Measurements from ENCODE around the gene POU2AF1.

Gene POU2AF1

GRCh38 chr11:111370902-111371578 is 8.0 kb downstream of the POU2AF1 start:
- Histone ChIP-seq H3K4me1 (ENCODE audit: control insufficient read depth, insufficient read depth, low read length) (no peaks in the 10 kb centered on the region), H3K9me3 (ENCODE audit: control insufficient read depth, low read length) (no peaks in the 10 kb centered on the region)

GRCh38 chr11:111370270-111370901 is 8.7 kb downstream of the POU2AF1 start:
- H3K4me1 ChIP-seq (ENCODE audit: control insufficient read depth, insufficient read depth, low read length) = no peaks in the 10 kb centered on the region
- WGBS, 2 experiments = 92 to 94% methylated on average over 3 of the region's 3 CpGs
- H3K36me3 ChIP-seq (ENCODE audit: control insufficient read depth, insufficient read depth, low read length) = no peaks in the 10 kb centered on the region
- H3K27me3 ChIP-seq (ENCODE audit: control insufficient read depth, insufficient read depth, low read length, poor library complexity, severe bottlenecking) = no peaks in the 10 kb centered on the region
- no peaks in the 10 kb centered on the region for H3K9me3 ChIP-seq (ENCODE audit: control insufficient read depth, low read length)
- no peak overlapping the region for H3K4me3 ChIP-seq (ENCODE audit: insufficient read depth, low read depth, low read length)
- no peak overlapping the region for H3K27ac ChIP-seq (ENCODE audit: insufficient read depth, low read depth, low read length, poor library complexity, severe bottlenecking)

More at GRCh38 chr11:111370902-111371578, 8.0 kb downstream of the POU2AF1 start:
- H3K4me3 ChIP-seq (ENCODE audit: insufficient read depth, low read depth, low read length) = no peak overlapping the region
- WGBS, 2 experiments = 80 to 82% methylated on average over 7 of the region's 7 CpGs
- no peaks in the 10 kb centered on the region for H3K36me3 ChIP-seq (ENCODE audit: control insufficient read depth, insufficient read depth, low read length)
- no peaks in the 10 kb centered on the region for H3K27me3 ChIP-seq (ENCODE audit: control insufficient read depth, insufficient read depth, low read length, poor library complexity, severe bottlenecking)
- H3K27ac ChIP-seq (ENCODE audit: insufficient read depth, low read depth, low read length, poor library complexity, severe bottlenecking) = no peak overlapping the region

- H3K36me3 ChIP-seq (ENCODE audit: control insufficient read depth, insufficient read depth, low read length) = no peaks in the 10 kb centered on the region
- no peak overlapping the region for H3K27ac ChIP-seq (ENCODE audit: insufficient read depth, low read depth, low read length, poor library complexity, severe bottlenecking)
- no peak overlapping the region for H3K4me3 ChIP-seq (ENCODE audit: insufficient read depth, low read depth, low read length)
- no peaks in the 10 kb centered on the region for H3K4me1 ChIP-seq (ENCODE audit: control insufficient read depth, insufficient read depth, low read length)
- no peaks in the 10 kb centered on the region for H3K9me3 ChIP-seq (ENCODE audit: control insufficient read depth, low read length)
- WGBS, 2 experiments = 93 to 98% methylated on average over 2 of the region's 2 CpGs
- no peaks in the 10 kb centered on the region for H3K27me3 ChIP-seq (ENCODE audit: control insufficient read depth, insufficient read depth, low read length, poor library complexity, severe bottlenecking)
These were observed 10.9 kb downstream of the POU2AF1 start for GRCh38 chr11:111368285-111368560.

GRCh38 chr11:111367411-111368284 is 11.4 kb downstream of the POU2AF1 start:
- Histone ChIP-seq H3K4me1 (ENCODE audit: control insufficient read depth, insufficient read depth, low read length) (no peaks in the 10 kb centered on the region), H3K36me3 (ENCODE audit: control insufficient read depth, insufficient read depth, low read length) (no peaks in the 10 kb centered on the region), H3K4me3 (ENCODE audit: insufficient read depth, low read depth, low read length) (no peak overlapping the region), H3K9me3 (ENCODE audit: control insufficient read depth, low read length) (no peaks in the 10 kb centered on the region), H3K27me3 (ENCODE audit: control insufficient read depth, insufficient read depth, low read length, poor library complexity, severe bottlenecking) (no peaks in the 10 kb centered on the region), H3K27ac (ENCODE audit: insufficient read depth, low read depth, low read length, poor library complexity, severe bottlenecking) (no peak overlapping the region)
- WGBS, 2 experiments = 92 to 94% methylated on average over 12 of the region's 12 CpGs

- no peak overlapping the region for H3K27ac ChIP-seq (ENCODE audit: insufficient read depth, low read depth, low read length, poor library complexity, severe bottlenecking)
- no peaks in the 10 kb centered on the region for H3K9me3 ChIP-seq (ENCODE audit: control insufficient read depth, low read length)
- WGBS, 2 experiments = 90 to 91% methylated on average over 8 of the region's 8 CpGs
These were observed 12.3 kb downstream of the POU2AF1 start for GRCh38 chr11:111366560-111367410.

GRCh38 chr11:111365722-111366559 is 13.1 kb downstream of the POU2AF1 start:
- H3K27ac ChIP-seq (ENCODE audit: insufficient read depth, low read depth, low read length, poor library complexity, severe bottlenecking) = no peak overlapping the region
- H3K36me3 ChIP-seq (ENCODE audit: control insufficient read depth, insufficient read depth, low read length) = no peaks in the 10 kb centered on the region
- H3K4me3 ChIP-seq (ENCODE audit: insufficient read depth, low read depth, low read length) = no peak overlapping the region
- WGBS, 2 experiments = 94 to 98% methylated on average over 3 to 8 of the region's 8 CpGs
- H3K9me3 ChIP-seq (ENCODE audit: control insufficient read depth, low read length) = no peaks in the 10 kb centered on the region
- no peaks in the 10 kb centered on the region for H3K4me1 ChIP-seq (ENCODE audit: control insufficient read depth, insufficient read depth, low read length)
- H3K27me3 ChIP-seq (ENCODE audit: control insufficient read depth, insufficient read depth, low read length, poor library complexity, severe bottlenecking) = no peaks in the 10 kb centered on the region

More at GRCh38 chr11:111366560-111367410, 12.3 kb downstream of the POU2AF1 start:
- H3K4me3 ChIP-seq (ENCODE audit: insufficient read depth, low read depth, low read length) = no peak overlapping the region
- H3K36me3 ChIP-seq (ENCODE audit: control insufficient read depth, insufficient read depth, low read length) = no peaks in the 10 kb centered on the region
- no peaks in the 10 kb centered on the region for H3K27me3 ChIP-seq (ENCODE audit: control insufficient read depth, insufficient read depth, low read length, poor library complexity, severe bottlenecking)
- H3K4me1 ChIP-seq (ENCODE audit: control insufficient read depth, insufficient read depth, low read length) = no peaks in the 10 kb centered on the region

- no peaks in the 10 kb centered on the region for H3K9me3 ChIP-seq (ENCODE audit: control insufficient read depth, low read length)
- no peak overlapping the region for H3K27ac ChIP-seq (ENCODE audit: insufficient read depth, low read depth, low read length, poor library complexity, severe bottlenecking)
- no peak overlapping the region for H3K4me3 ChIP-seq (ENCODE audit: insufficient read depth, low read depth, low read length)
- H3K4me1 ChIP-seq (ENCODE audit: control insufficient read depth, insufficient read depth, low read length) = no peaks in the 10 kb centered on the region
- 91 to 95% methylated on average over 3 of the region's 3 CpGs for WGBS, 2 experiments
- no peaks in the 10 kb centered on the region for H3K36me3 ChIP-seq (ENCODE audit: control insufficient read depth, insufficient read depth, low read length)
- no peaks in the 10 kb centered on the region for H3K27me3 ChIP-seq (ENCODE audit: control insufficient read depth, insufficient read depth, low read length, poor library complexity, severe bottlenecking)
These were observed 14.6 kb downstream of the POU2AF1 start for GRCh38 chr11:111364503-111364902.

GRCh38 chr11:111363985-111364384 is 15.1 kb downstream of the POU2AF1 start:
- Histone ChIP-seq H3K4me3 (ENCODE audit: insufficient read depth, low read depth, low read length) (no peak overlapping the region), H3K27ac (ENCODE audit: insufficient read depth, low read depth, low read length, poor library complexity, severe bottlenecking) (no peak overlapping the region), H3K36me3 (ENCODE audit: control insufficient read depth, insufficient read depth, low read length) (no peaks in the 10 kb centered on the region), H3K4me1 (ENCODE audit: control insufficient read depth, insufficient read depth, low read length) (no peaks in the 10 kb centered on the region), H3K27me3 (ENCODE audit: control insufficient read depth, insufficient read depth, low read length, poor library complexity, severe bottlenecking) (no peaks in the 10 kb centered on the region), H3K9me3 (ENCODE audit: control insufficient read depth, low read length) (no peaks in the 10 kb centered on the region)

GRCh38 chr11:111362887-111363411 is 16.1 kb downstream of the POU2AF1 start:
- Histone ChIP-seq H3K36me3 (ENCODE audit: control insufficient read depth, insufficient read depth, low read length) (no peaks in the 10 kb centered on the region), H3K4me3 (ENCODE audit: insufficient read depth, low read depth, low read length) (no peak overlapping the region)
- 93% methylated on average over 9 of the region's 9 CpGs for WGBS, 2 experiments

More at GRCh38 chr11:111362887-111363411, 16.1 kb downstream of the POU2AF1 start:
- H3K27ac ChIP-seq (ENCODE audit: insufficient read depth, low read depth, low read length, poor library complexity, severe bottlenecking) = no peak overlapping the region
- H3K27me3 ChIP-seq (ENCODE audit: control insufficient read depth, insufficient read depth, low read length, poor library complexity, severe bottlenecking) = no peaks in the 10 kb centered on the region
- H3K9me3 ChIP-seq (ENCODE audit: control insufficient read depth, low read length) = no peaks in the 10 kb centered on the region
- no peaks in the 10 kb centered on the region for H3K4me1 ChIP-seq (ENCODE audit: control insufficient read depth, insufficient read depth, low read length)

All from ectodermal cell (in vitro differentiated cells).